Esophagus (tissue), 2 donors: Measurements from ENCODE around the gene DALRD3. TPM values are rescaled to one million over a fixed set of nuclear protein-coding genes. Genes with fewer than 3 reads are reported as not detected.
A peak's percentile ranks its signal among the peaks of the same experiment; 100 is the strongest.

Source experiments
- H3K27ac ChIP-seq, 2 donors: one replicate each; pipeline ENCODE4 v1.5.1; 2013; ENCODE audit warnings: low read depth in 2 of 2, mild to moderate bottlenecking in 2 of 2, inconsistent platforms in 1 of 2, low read length in 1 of 2, moderate library complexity in 1 of 2
- H3K27me3 ChIP-seq, 2 donors: one replicate each; pipeline ENCODE4 v1.6.1; 2013; ENCODE audit warnings: low read length in 2 of 2, control low read depth in 1 of 2, mild to moderate bottlenecking in 1 of 2; ENCODE audit not compliant: insufficient read depth in 2 of 2, control insufficient read depth in 1 of 2
- H3K36me3 ChIP-seq, 2 donors: one replicate each; pipeline ENCODE4 v1.6.1; 2013; ENCODE audit warnings: low read length in 1 of 2; ENCODE audit not compliant: control insufficient read depth in 2 of 2, insufficient read depth in 2 of 2
- H3K4me1 ChIP-seq, 2 donors: one replicate each; pipeline ENCODE4 v1.6.1; 2013; ENCODE audit warnings: low read length in 1 of 2; ENCODE audit not compliant: control insufficient read depth in 2 of 2, insufficient read depth in 2 of 2
- H3K4me3 ChIP-seq, 2 donors: one replicate each; pipeline ENCODE4 v1.5.1; 2013; ENCODE audit warnings: low read length in 2 of 2, mild to moderate bottlenecking in 2 of 2, low read depth in 1 of 2, moderate library complexity in 1 of 2
- H3K9me3 ChIP-seq, 2 donors: one replicate each; pipeline ENCODE4 v1.6.1; 2013; ENCODE audit warnings: mild to moderate bottlenecking in 2 of 2, low read depth in 1 of 2, low read length in 1 of 2, moderate library complexity in 1 of 2; ENCODE audit not compliant: control insufficient read depth in 2 of 2, insufficient read depth in 1 of 2
- WGBS, 2 donors: extraction: QIAGEN DNeasy Blood & Tissue Kit; methylation state at CpG; one replicate each; pipeline ENCODE4 v1.1.7; 2013; 5-methylcytosine and 5-hydroxymethylcytosine counted together
- polyA plus RNA-seq, 2 donors: library from polyadenylated mRNA; stranded (reverse); fragments of 200-250 nt; gene quantifications; one replicate each; pipeline ENCODE4 v1.2.3, GENCODE V29; 2013
- donor health status: healthy with polysubstance abuse.
- donor health status: Bipolar disorder and iron deficiency.

DALRD3 gene
- polyA plus RNA-seq, 2 donors = 22.2 to 26.9 TPM

DNA sequence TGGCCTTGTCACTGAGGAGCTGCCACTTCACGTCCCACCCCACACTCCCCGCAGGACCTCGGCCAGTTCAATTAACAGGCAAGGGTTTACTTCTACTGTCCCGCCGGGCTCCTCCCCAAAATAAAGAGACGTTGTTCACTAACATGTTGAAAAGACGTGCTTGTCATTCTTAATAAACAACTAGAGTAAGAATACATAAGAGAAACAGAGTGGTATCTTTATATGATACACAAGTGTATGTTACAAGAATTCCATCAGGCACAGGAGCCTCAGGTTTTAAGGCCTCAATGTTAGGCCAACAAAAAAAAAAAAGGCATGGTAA is 11.1 kb upstream of the DALRD3 start:
- Histone ChIP-seq H3K36me3 (peaks cover 9 to 44% of the 10 kb centered on the region in 2 donors), H3K4me3 (peak overlapping the region in 1 of 2 donors; percentile 76), H3K9me3 (no peaks in the 10 kb centered on the region), H3K27me3 (no peaks in the 10 kb centered on the region), H3K4me1 (peaks cover 0 to 15% of the 10 kb centered on the region in 2 donors), H3K27ac (peak overlapping the region; percentile 82 to 97)
- 1 to 2% methylated on average over 7 of the region's 7 CpGs for WGBS, 2 donors

DNA sequence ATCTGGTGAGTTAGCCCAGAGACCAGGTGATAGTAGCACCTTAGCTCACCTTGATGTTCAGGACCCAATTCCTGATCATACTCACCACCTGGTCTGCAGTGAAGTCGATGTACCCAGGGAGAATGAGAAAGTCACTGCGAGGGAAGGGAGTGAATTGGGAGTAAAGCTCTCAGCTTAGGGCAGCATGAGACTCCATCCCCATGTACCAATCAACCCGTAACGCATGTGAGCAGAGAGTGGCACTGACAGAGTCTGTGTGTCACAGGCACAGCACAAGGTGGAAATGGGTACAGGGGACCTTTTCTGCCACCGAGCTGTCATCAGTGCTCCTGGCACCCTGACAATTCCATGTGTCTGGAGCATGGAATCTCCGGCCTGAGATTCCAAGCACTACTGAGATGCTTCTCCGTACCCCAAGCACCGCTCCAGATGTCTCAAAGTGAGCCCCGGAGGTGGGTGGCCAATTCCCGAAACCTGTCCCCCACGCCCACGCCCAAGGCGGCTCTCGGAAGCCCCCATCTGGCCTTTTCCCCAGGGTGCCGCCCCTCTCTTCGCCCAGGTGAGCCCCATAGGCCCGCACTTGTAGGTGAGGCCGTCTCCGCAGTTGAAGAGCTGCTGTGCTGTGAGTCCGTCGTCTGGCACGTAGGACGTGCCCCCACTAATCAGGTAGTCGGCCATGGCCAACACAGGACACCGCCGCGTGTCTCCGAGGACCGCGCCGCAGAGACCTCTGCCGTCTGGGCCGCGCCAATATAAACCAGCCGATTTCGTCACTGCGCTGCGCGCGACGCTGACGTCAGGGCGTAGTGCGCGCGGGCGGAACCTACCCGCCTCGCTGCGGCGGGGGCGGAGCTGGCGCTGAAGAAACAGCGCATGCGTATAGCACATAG is 10.5 kb upstream of the DALRD3 start, which contains the start of gene IMPDH2:
TSS of gene IMPDH2 (minus strand) at position 726 of the 890 bp plus-strand sequence. CDS start at position 678, 48 bp downstream.
- Histone ChIP-seq H3K4me3 (peak within 1 kb of the TSS; percentile 76 to 86), H3K4me1 (peaks cover 0 to 15% of the 10 kb centered on the region in 2 donors), H3K36me3 (peaks cover 11 to 50% of the 10 kb centered on the region in 2 donors), H3K9me3 (no peaks in the 10 kb centered on the region), H3K27ac (peak within 1 kb of the TSS; percentile 93 to 97), H3K27me3 (no peaks in the 10 kb centered on the region)
- WGBS, 2 donors = 1% methylated on average over 55 of the region's 55 CpGs

DNA sequence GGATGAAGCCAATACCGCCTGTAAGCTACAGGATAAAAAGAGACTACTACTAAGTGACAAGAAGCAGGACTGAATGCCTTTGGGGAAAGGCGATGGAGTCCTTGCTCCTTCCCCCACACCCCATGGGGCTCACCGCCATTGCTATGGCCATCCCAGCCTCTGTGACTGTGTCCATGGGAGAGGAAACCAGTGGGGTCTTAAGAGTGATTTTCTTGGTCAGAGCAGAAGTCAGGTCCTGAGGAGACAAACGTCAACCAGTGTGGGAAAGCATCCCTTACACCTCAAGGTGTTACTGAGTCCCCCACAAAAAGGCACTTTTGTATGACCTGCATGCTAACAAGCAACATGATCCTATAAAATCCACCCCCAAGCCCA is 9.9 kb upstream of the DALRD3 start:
- Histone ChIP-seq H3K36me3 (peaks cover 11 to 52% of the 10 kb centered on the region in 2 donors), H3K27me3 (no peaks in the 10 kb centered on the region), H3K27ac (peak overlapping the region; percentile 93 to 97), H3K4me3 (peak overlapping the region; percentile 76 to 86), H3K4me1 (peaks cover 0 to 15% of the 10 kb centered on the region in 2 donors), H3K9me3 (no peaks in the 10 kb centered on the region)
- 72 to 75% methylated on average over 4 of the region's 4 CpGs for WGBS, 2 donors

DNA sequence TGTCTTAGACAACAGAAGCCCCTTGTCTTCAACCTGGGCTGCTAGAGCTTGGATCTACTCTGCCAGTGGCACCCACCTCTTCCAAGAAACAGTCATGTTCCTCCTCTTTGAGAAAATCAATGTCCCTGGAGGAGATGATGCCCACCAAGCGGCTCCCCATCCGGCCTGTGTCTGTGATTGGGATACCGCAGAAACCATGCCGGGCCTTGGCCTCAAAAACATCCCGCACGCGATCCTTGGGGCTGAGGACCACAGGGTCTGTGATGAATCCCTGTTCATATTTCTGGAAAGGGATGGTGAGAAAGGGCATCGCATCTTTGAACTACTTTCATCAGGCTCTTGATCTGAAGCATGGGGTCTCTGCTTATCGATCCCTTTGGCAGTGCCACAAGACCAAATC is 9.3 kb upstream of the DALRD3 start:
- Histone ChIP-seq H3K36me3 (peaks cover 11 to 47% of the 10 kb centered on the region in 2 donors), H3K27ac (peak overlapping the region in 1 of 2 donors; percentile 27), H3K4me1 (peaks cover 3 to 19% of the 10 kb centered on the region in 2 donors), H3K4me3 (no peak overlapping the region), H3K27me3 (no peaks in the 10 kb centered on the region), H3K9me3 (no peaks in the 10 kb centered on the region)
- WGBS, 2 donors = 94 to 95% methylated on average over 9 of the region's 9 CpGs

DNA sequence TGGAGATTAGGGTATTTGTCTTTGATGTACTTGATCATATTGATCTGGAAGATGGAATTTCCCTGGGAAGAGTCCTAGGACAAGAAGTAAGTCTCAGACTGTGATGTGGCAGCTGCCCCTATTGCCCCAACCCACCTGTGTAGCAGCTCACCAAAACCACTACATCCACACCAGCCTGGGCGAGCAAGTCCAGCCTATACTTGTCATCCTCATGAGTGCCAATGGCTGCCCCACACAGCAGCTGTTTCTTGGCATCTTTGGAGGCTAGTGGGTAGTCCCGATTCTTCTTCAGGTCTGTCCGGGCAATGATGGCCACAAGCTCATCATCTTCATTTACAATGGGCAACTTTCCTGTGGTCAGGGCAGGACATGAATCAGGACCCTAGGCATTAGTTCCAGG is 8.2 kb upstream of the DALRD3 start:
- no peaks in the 10 kb centered on the region for H3K27me3 ChIP-seq
- H3K4me3 ChIP-seq = no peak overlapping the region
- H3K4me1 ChIP-seq = peaks cover 3 to 20% of the 10 kb centered on the region in 2 donors
- no peak overlapping the region for H3K27ac ChIP-seq
- 88 to 91% methylated on average over 3 of the region's 3 CpGs for WGBS, 2 donors
- peaks cover 2 to 36% of the 10 kb centered on the region in 2 donors for H3K36me3 ChIP-seq
- no peaks in the 10 kb centered on the region for H3K9me3 ChIP-seq

DNA sequence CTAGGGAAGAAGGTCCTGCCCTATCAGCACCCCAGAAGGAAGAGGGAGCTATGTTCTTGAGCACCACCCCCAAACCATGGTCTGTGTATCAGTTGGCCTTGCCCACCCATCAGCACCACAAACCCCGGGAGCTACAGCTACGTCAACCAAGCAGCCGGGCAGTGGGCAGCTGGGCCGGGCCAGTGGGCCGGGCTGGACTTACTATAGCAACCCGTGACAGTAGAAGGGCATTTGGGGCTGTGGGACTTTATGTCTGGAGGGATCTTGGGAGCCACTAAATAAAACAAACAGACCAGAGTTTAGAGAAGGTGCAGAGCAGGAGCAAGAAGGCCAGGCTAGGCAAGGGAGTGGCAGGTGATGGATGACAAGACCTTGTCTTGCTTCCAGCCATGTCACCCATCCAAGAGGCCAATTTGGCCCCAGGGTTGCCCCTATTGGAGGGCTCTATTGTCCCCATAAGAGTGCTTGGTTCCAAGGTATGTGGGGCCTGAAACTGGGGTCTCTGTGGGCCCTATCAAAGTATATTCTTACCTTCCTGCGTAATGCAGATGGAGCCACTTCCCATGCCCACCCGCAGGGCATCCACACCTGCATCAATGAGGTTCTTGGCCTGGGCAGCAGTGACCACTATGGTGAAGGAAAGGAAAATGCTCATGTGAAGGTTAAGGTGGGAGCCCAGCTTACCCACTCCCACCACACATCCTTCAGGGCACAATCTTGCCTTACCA is 7.6 kb upstream of the DALRD3 start:
- H3K4me1 ChIP-seq = peaks cover 3 to 20% of the 10 kb centered on the region in 2 donors
- H3K36me3 ChIP-seq = peaks cover 2 to 36% of the 10 kb centered on the region in 2 donors
- no peak overlapping the region for H3K27ac ChIP-seq
- no peaks in the 10 kb centered on the region for H3K27me3 ChIP-seq
- 87 to 90% methylated on average over 8 of the region's 8 CpGs for WGBS, 2 donors
- H3K4me3 ChIP-seq = no peak overlapping the region
- H3K9me3 ChIP-seq = no peaks in the 10 kb centered on the region

DNA sequence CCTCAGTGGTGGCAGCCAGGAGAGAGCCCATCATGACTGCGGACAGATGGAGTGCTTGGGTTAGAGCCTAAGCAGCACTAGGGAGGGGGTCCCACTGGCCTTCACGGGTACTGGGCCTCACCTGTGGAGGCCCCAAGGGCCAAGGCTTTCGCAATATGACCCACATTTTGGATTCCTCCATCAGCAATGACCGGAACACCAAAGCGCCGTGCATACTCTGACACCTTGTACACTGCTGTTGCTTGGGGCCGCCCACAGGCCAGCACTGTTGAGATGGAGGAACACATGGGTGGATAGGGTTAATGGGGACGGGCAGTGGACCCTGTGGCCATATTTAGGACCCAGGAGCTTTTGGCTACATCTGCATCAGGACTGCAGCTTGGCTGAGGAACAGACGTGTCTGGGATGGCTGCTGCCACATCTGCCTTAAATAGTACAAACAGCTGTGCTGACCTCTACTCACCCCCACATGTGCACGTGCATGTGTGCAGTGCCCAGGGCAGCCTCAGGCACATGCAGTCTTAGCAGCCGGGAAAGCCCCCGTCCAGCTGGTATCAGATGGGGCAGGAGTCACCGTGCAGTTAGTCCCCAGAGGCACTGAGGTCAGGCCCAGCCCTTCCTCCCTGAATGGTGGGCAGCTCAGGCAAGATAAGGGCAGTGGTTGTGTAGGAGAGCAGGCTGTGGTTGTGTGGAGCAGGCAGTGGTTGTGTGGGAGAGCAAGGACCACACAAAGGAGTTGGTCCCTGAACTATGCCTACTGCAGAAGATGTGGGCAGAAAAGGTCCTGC is 6.8 kb upstream of the DALRD3 start:
- Histone ChIP-seq H3K4me1 (peaks cover 3 to 24% of the 10 kb centered on the region in 2 donors), H3K27ac (no peak overlapping the region), H3K36me3 (peaks cover 2 to 32% of the 10 kb centered on the region in 2 donors), H3K9me3 (no peaks in the 10 kb centered on the region), H3K27me3 (no peaks in the 10 kb centered on the region), H3K4me3 (no peak overlapping the region)
- WGBS, 2 donors = 62 to 75% methylated on average over 13 of the region's 13 CpGs

DNA sequence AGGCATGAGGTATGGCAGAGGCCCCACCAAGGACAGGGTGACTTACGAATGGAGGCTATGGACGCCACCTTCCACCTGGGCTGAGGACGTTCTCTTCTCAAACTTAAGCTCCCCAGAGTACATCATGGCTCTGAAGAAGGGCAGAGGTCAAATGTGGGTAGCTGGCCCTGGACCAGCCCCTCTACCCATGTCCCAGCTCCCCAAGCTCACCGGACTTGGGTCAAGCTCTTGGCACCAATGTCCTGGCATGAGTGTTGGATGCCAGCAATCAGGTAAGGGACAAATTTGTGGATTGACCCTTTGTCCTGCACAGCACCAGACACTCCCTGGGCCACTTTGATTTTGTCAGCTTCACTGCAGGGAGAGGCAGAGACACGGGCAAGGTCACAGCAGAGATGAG is 6.1 kb upstream of the DALRD3 start:
- Histone ChIP-seq H3K36me3 (peaks cover 2 to 32% of the 10 kb centered on the region in 2 donors), H3K9me3 (no peaks in the 10 kb centered on the region), H3K4me1 (peaks cover 3 to 25% of the 10 kb centered on the region in 2 donors), H3K27me3 (no peaks in the 10 kb centered on the region), H3K27ac (no peak overlapping the region), H3K4me3 (no peak overlapping the region)
- WGBS, 2 donors = 69 to 72% methylated on average over 5 of the region's 5 CpGs

DNA sequence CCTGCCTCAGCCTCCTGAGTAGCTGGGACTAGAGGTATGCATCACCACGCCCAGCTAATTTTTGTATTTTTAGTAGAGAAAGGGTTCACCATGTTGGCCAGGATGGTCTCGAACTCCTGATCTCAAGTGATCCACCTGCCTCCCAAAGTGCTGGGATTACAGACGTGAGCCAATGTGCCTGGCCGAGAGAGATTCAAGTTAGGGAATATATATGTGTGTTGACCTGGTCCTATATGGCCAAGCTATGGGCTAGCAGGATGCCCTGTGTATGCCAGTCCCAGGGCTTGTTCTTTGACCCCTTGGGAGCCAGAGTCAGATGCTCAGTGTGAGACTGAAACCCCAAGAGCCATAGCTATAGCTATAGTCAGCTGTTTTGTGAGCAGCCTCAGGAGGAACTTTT is 5.4 kb upstream of the DALRD3 start:
- Histone ChIP-seq H3K4me3 (no peak overlapping the region), H3K27ac (no peak overlapping the region), H3K36me3 (peaks cover 2 to 32% of the 10 kb centered on the region in 2 donors), H3K9me3 (no peaks in the 10 kb centered on the region), H3K27me3 (no peaks in the 10 kb centered on the region), H3K4me1 (peaks cover 3 to 25% of the 10 kb centered on the region in 2 donors)
- WGBS, 2 donors = 82 to 85% methylated on average over 4 of the region's 4 CpGs
